Measurements from ENCODE around the gene WDR90. TPM values are rescaled to one million over a fixed set of nuclear protein-coding genes. Genes with fewer than 3 reads are reported as not detected.

The WDR90 gene
- total RNA-seq, 1 experiment from 2014 or later, result 118 TPM

DNA sequence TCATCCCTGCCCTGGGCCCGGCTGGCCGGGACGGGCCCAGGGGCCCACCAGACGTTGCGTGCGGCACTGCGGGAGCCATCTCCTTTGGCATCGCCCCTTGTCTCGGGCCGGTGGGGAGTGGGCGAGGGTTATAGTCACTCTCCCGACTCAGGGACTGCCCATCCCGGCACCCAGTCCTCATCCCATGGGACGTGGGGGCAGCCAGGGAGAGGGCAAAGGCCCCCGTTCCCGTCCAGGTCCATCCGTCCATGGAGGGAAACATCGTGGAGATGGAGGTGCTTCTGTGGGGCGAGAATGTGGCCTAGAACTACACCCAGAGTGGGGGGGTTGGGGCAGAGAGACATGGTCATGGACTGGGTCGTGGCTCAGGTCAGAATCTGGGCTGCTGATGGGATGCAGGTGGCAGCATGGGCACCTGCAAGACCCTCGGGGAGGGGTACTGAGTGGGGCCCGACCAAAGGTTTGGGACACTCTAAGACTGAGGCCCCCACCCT lies 2.4 kb upstream of the WDR90 start:
- Histone ChIP-seq H3K36me3 (ENCODE audit: low read depth) (no peaks in the 10 kb centered on the region), H3K4me2 (peak overlapping the region; percentile 97; the same call in 1 of the 2 replicates), H3K27ac (peak overlapping the region; percentile 65), H3K27me3 (ENCODE audit: insufficient read depth, low read depth) (no peaks in the 10 kb centered on the region), H4K20me1 (ENCODE audit: insufficient read depth) (peaks cover 17% of the 10 kb centered on the region; the same call in 1 of the 2 replicates), H3F3A (ENCODE audit: insufficient read depth, low read depth) (peaks cover 33% of the 10 kb centered on the region), H3K4me1 (replicated peaks; ENCODE audit: insufficient read depth) (peaks cover 65% of the 10 kb centered on the region), H3K79me2 (ENCODE audit: low read depth) (peaks cover 69% of the 10 kb centered on the region), H3K9me2 (ENCODE audit: insufficient read depth) (no peaks in the 10 kb centered on the region), H3K9me3 (ENCODE audit: insufficient read depth, low read depth) (no peaks in the 10 kb centered on the region), H3K4me3 (no peak overlapping the region), H2AFZ (no peak overlapping the region)
- no peak for DNase-seq
- POLR2A ChIA-PET (ENCODE audit: unreplicated experiment), result no interaction called here
- CTCF ChIA-PET, result no interaction called here
- TF ChIP-seq, protein P1, sequence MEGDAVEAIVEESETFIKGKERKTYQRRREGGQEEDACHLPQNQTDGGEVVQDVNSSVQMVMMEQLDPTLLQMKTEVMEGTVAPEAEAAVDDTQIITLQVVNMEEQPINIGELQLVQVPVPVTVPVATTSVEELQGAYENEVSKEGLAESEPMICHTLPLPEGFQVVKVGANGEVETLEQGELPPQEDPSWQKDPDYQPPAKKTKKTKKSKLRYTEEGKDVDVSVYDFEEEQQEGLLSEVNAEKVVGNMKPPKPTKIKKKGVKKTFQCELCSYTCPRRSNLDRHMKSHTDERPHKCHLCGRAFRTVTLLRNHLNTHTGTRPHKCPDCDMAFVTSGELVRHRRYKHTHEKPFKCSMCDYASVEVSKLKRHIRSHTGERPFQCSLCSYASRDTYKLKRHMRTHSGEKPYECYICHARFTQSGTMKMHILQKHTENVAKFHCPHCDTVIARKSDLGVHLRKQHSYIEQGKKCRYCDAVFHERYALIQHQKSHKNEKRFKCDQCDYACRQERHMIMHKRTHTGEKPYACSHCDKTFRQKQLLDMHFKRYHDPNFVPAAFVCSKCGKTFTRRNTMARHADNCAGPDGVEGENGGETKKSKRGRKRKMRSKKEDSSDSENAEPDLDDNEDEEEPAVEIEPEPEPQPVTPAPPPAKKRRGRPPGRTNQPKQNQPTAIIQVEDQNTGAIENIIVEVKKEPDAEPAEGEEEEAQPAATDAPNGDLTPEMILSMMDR (conservative IDR thresholded peaks at IDR 0.05), result no peak
- no peak for TF ChIP-seq EZH2 (IDR thresholded peaks at IDR 0.05; ENCODE audit: low read depth)
- BruUV-seq (replicated peaks), result no TSS peak
- intact Hi-C loops (cut with micrococcal nuclease; ENCODE audit: unreplicated experiment), result loop anchor here (10.0 kb wide), 1 partner anchor 262 kb away; the partner anchor contains the start of gene PGAP6

DNA sequence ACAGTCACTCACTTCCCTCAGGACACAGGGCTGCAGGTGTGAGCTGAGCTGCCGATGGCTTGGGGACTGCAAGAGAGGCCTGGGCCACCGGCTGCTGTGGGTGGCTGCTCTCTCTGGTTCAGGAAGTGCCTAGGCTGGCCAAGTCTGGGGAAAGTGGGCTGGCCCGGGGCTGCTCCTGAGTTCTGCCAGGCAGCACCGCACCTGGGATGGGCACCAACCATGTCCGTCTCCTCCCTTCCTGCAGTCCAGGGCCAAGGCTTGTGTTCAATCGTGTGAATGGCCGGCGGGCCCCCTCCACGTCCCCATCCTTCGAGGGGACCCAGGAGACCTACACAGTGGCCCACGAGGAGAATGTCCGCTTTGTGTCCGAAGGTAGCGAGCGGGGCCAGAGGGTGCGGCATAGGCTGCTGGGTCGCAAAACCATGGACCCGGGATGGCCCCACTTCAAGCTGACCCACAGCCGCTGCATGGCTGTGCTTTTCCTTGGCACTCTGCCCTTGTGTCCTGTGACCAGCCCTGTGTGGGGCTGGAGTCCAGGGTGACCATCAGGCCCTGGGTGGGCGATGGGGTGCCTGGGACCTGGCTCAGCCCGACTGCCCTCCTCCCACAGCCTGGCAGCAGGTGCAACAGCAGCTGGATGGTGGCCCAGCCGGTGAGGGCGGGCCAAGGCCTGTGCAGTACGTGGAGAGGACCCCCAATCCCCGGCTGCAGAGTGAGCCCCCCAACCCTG lies 1.8 kb upstream of the WDR90 start:
- ChIA-PET CTCF (interaction anchor here (0.6 kb wide), 1 partner anchor 265 kb away, joined by 7 read pairs; no protein-coding TSS in a partner anchor), POLR2A (ENCODE audit: unreplicated experiment) (interaction anchor here (0.6 kb wide), 1 partner anchor 13 kb away, joined by 3 read pairs; no protein-coding TSS in a partner anchor)
- Histone ChIP-seq H3K9me2 (ENCODE audit: insufficient read depth) (no peaks in the 10 kb centered on the region), H3K27me3 (ENCODE audit: insufficient read depth, low read depth) (no peaks in the 10 kb centered on the region), H3K9me3 (ENCODE audit: insufficient read depth, low read depth) (no peaks in the 10 kb centered on the region), H3K36me3 (ENCODE audit: low read depth) (no peaks in the 10 kb centered on the region), H3K4me2 (peak overlapping the region; percentile 92), H4K20me1 (ENCODE audit: insufficient read depth) (peaks cover 17% of the 10 kb centered on the region; the same call in 1 of the 2 replicates), H3K4me1 (replicated peaks; ENCODE audit: insufficient read depth) (peaks cover 65% of the 10 kb centered on the region), H3K27ac (no peak overlapping the region), H3K4me3 (no peak overlapping the region; the same call in 1 of the 2 replicates), H3K79me2 (ENCODE audit: low read depth) (peaks cover 69% of the 10 kb centered on the region), H2AFZ (no peak overlapping the region), H3F3A (ENCODE audit: insufficient read depth, low read depth) (peaks cover 33% of the 10 kb centered on the region)
- DNase-seq, result no peak
- intact Hi-C loops (cut with micrococcal nuclease; ENCODE audit: unreplicated experiment), result loop anchor here (10.0 kb wide), 1 partner anchor 263 kb away; the partner anchor contains the start of gene PGAP6
- TF ChIP-seq EZH2 (IDR thresholded peaks at IDR 0.05; ENCODE audit: low read depth), result no peak
- TF ChIP-seq, protein P1 (conservative IDR thresholded peaks at IDR 0.05), result no peak
- BruUV-seq (replicated peaks), result no TSS peak

DNA sequence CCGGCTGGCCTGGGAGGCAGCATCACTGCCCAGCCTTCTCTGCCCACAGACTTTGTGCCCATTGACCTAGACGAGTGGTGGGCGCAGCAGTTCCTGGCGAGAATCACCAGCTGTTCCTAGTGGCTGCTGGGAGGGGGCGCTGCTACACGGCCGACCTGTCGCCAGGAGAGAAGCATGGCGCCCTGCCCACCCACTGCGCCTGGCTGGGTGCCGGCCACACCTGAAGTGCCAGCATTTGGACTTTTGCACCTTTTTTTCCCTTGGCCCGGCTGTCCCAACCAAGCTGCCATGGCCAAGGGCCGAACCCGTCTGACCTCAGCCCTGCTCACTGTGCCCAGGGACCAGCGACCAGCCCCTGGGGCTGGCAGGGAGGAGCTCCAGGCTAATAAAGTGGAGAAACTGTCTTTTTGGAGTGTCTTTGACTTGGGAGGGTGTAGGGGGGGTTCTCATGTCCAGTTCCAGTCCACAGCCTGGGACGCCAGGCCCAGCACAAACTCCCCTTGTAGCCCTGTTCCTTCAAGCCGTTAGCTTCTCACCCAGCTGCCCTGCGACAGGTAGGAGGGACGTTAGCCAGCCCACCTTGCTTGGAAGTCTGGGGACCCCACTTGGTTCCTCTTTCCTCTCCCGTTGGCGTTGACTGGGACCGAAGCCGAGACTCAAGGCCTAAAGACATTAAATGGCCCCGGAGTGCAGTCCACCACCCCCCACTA lies 939 bp upstream of the WDR90 start:
- H3K9me3 ChIP-seq (ENCODE audit: insufficient read depth, low read depth), result no peaks in the 10 kb centered on the region
- DNase-seq, result peak in 1 of 2 experiments; percentile 67
- peak overlapping the region; percentile 85 for H3K4me3 ChIP-seq
- no peaks in the 10 kb centered on the region for H3K9me2 ChIP-seq (ENCODE audit: insufficient read depth)
- H3K4me1 ChIP-seq (replicated peaks; ENCODE audit: insufficient read depth), result peaks cover 60% of the 10 kb centered on the region
- H4K20me1 ChIP-seq (ENCODE audit: insufficient read depth), result peaks cover 17% of the 10 kb centered on the region; the same call in 1 of the 2 replicates
- peaks cover 33% of the 10 kb centered on the region for H3F3A ChIP-seq (ENCODE audit: insufficient read depth, low read depth)
- H3K27ac ChIP-seq, result peak overlapping the region; percentile 82
- H3K4me2 ChIP-seq, result peak overlapping the region; percentile 92
- no peaks in the 10 kb centered on the region for H3K27me3 ChIP-seq (ENCODE audit: insufficient read depth, low read depth)
- TSS peak; percentile 72 for BruUV-seq (replicated peaks)
- ChIA-PET CTCF (interaction anchor here (0.6 kb wide), 2 partner anchors 261 to 266 kb away, joined by 4 to 7 read pairs; no protein-coding TSS in a partner anchor), POLR2A (ENCODE audit: unreplicated experiment) (interaction anchor here (0.6 to 1.0 kb wide), 2 partner anchors 12 to 32 kb away, joined by 3 to 5 read pairs; partner anchors contain the start of gene STUB1)
- no peaks in the 10 kb centered on the region for H3K36me3 ChIP-seq (ENCODE audit: low read depth)
- intact Hi-C loops (cut with micrococcal nuclease; ENCODE audit: unreplicated experiment), result loop anchor here (2.0 to 10.0 kb wide), 2 partner anchors 121 to 263 kb away; partner anchors contain the start of genes CAPN15 and PGAP6
- TF ChIP-seq, protein P1 (conservative IDR thresholded peaks at IDR 0.05), result peak; percentile 73
- no peak for TF ChIP-seq EZH2 (IDR thresholded peaks at IDR 0.05; ENCODE audit: low read depth)
- H2AFZ ChIP-seq, result peak overlapping the region; percentile 90; the same call in 1 of the 2 replicates
- peaks cover 62% of the 10 kb centered on the region for H3K79me2 ChIP-seq (ENCODE audit: low read depth)
